PC-9 (cell line): ENCODE measurements around the gene ABCF3.
"Not testable (repeated sequence)": the region's sequence is repeated elsewhere in the genome, so short reads cannot be mapped to it uniquely, and the experiment has no call there.

ENCODE experiments used
- CTCF ChIP-seq: fragments of 200-600 bp; sonication (generic); conservative IDR thresholded peaks from 2 replicates; pipeline ENCODE4 v1.6.1; 2017; ENCODE audit warnings: mixed run types, antibody characterized with exemption, mild to moderate bottlenecking, moderate library complexity
- EZH2 ChIP-seq: fragments of 200-600 bp; sonication (generic); IDR thresholded peaks from 2 replicates; pipeline ENCODE4 v1.8.0; 2017; ENCODE audit warnings: antibody characterized with exemption, low read depth

- not testable (repeated sequence) for TF ChIP-seq CTCF, EZH2
Observed at GRCh38 chr3:184162571-184163070, 23.4 kb upstream of the ABCF3 start.
